VCaP (cell line): ENCODE measurements around the gene LHX3.

Experiments
- H3K27ac ChIP-seq: fragments of 450-650 bp; 2 replicates; pipeline ENCODE4 v1.5.1; 2017
- TF ChIP-seq, protein P1 (sequence below): fragments of 450-650 bp; conservative IDR thresholded peaks from 2 replicates; pipeline ENCODE4 v1.5.1; 2017; ENCODE audit warnings: mild to moderate bottlenecking, moderate library complexity

Gene LHX3

DNA sequence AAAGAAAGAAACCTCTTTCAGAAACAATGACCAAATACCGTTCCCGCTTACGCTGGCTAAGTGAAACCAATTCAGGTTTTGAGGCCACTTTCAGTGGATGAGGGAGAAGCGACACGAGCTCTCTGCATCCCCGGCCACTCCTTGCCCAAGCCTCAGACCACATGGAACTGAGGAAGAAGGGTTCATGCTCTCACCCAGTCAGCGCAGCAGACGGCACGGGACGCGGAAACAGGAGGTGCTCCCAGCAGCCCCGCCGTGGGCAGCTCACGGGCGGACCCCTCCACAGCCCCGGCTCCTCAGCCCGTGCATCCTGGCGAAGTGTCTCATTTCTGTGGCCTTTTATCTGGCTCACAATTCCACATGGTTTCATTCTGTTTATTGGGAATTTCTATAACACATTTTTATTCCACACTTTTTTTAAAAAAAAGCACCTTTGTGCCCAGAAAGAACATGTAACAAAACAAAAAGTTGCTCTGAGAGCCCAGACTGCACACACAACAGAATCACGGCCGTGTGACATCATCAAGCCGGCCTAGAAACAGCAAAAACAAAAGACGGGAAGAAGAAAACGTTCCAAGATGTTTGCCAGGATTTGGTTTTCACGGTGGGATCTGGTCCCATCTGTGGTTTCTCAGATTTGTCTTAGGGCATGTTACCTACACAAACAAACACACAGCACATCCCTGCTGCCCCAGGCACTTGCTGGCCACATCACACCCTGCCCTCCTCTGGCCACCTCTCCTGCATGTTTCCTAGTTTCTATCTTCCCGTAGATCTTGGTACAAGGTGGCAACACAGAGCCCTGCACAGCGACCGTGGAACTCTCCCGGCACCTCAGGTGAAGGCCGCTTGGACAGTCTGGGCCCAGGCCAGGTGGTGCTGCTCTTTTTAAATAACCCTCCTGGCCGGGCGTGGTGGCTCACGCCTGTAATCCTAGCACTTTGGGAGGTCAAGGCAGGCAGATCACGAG, 24.5 kb upstream of the LHX3 start:
- TF ChIP-seq, protein P1, sequence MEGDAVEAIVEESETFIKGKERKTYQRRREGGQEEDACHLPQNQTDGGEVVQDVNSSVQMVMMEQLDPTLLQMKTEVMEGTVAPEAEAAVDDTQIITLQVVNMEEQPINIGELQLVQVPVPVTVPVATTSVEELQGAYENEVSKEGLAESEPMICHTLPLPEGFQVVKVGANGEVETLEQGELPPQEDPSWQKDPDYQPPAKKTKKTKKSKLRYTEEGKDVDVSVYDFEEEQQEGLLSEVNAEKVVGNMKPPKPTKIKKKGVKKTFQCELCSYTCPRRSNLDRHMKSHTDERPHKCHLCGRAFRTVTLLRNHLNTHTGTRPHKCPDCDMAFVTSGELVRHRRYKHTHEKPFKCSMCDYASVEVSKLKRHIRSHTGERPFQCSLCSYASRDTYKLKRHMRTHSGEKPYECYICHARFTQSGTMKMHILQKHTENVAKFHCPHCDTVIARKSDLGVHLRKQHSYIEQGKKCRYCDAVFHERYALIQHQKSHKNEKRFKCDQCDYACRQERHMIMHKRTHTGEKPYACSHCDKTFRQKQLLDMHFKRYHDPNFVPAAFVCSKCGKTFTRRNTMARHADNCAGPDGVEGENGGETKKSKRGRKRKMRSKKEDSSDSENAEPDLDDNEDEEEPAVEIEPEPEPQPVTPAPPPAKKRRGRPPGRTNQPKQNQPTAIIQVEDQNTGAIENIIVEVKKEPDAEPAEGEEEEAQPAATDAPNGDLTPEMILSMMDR = peak; percentile 17; the same call in 1 of the 2 replicates
- H3K27ac ChIP-seq = peak overlapping the region; percentile 77

DNA sequence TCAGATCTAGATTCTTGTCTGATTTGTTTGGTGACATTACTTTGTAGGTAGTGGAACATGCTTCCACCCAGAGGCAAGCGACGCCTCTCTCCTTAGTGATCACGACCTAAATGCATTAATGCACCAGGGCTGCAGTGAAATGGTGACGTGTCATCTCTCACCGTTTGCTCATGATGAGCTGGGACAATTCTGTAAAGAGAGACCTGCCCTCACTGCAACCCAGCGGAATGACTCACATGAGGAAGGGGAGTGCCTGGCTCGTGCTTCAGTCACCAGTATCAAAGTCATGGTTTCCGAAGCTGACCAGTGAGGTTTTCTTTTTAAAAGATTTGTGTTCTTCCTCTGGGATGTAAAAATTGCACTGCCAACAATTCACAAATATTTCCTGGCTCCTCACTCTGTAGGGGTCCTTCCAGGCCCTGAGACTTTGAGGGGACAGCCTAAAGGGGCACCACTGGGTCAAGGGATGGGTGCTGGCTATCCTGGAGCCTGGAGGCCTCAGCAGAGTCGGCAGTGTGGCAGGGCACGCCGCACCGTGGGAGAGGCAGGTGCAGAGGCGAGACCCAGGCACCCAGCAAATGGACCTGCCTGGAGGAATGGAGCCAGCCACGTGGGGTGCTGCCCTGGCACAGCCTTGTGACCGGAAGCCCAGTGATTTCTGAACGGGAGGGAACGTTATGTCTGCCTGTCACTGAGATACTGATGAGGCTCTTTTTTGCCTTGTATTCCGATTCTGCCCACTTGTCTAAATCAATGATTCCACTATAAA, 23.4 kb upstream of the LHX3 start:
- H3K27ac ChIP-seq = peak overlapping the region; percentile 77
- TF ChIP-seq, protein P1 = no peak

DNA sequence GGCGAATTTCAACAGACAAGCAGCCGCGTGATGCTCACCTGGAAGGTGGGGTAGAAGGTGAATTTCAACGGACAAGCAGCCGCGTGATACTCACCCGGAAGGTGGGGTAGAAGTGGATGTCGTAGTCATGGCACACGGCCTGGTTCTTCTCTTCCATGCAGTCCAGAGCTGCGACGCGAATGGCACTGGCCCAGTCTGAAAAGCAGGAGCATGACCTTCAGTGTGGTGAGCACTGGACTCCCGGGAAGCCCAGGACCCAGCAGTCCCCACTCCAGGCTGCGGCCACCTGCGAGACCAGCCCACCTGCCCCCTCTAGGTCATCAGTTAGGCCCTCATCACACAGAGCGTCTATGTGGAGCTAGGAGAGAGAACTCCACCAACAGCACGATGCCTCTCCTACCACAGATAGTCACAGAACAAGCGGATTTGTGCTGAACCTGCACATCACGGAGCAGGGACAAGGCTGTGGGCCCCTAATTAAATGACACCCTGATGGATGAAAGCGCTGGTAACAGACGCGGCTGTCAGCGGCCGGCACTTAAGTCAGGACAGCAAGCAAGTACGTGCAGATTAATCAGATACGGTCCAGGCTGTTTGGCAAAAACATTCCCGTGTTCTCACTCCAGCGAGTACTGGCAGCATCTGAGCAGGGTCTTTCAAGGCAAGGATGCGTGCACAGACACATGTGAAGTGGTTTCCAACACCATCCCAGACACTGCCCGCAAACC, 21.9 kb upstream of the LHX3 start:
- peak overlapping the region; percentile 77; the same call in 1 of the 2 replicates for H3K27ac ChIP-seq
- TF ChIP-seq, protein P1 = no peak

DNA sequence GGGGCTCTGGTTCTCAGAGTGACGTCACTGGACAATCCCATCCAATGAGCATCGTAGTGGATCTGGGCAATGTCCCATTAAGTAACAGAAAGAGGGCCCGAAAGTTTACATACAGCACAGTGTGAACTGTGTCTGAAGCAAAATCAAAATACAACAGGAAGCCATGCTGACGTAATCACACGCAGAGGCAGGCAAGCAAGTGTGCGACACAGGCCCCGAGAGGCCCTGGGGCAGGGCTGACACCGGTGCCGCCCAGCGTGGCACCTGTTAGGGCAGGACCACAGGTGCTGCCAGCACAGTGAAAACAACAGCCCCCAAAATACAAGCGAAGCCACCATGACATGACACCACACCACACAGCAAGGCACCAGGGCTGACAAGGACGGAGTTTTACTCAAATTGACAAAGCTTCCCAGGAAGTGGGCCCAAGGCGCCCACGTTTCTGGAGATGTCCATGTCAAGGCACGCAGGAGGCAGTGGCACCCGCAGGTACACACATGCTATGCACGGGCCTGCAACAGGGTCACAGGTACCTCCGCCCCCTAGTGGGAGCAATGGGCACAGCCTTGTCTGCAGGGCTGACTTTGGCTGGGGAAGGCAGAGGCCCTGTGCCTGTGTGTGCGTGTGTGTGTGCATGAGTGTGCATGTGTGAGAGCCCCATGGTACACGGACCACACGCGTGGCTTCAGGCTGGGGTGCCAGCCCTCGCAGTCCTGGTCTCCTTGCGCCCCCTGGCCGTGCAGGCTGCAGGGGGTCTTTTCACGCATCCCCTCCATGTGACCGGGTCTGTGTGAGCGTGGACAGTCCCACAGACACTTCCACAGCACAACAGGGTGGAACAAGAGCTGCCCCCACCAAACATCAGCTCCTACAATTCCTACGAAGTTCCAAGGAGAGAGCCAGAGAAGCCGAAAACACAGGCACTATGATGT, 21.1 kb upstream of the LHX3 start:
- TF ChIP-seq, protein P1 = peak; percentile 96
- peak overlapping the region; percentile 77 for H3K27ac ChIP-seq

DNA sequence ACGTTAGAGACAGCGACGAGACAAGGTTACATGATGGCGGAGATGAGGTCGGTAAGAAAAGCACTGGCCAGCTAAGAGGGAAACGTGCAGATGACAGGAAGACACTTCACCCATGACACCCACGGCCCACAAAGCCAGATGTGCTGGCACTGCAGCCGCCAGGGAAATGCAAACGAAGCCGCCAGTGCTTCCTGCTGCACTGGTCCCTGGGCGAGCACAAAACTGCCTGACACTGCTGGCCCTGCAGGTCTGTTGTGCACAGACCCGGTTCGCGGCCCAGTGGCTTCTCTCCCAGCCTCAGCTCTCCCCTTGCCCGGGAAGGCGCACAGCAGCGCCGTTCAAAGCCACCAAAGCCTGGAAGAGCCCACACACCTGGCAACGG, 20.4 kb upstream of the LHX3 start:
- TF ChIP-seq, protein P1 = no peak
- peak overlapping the region; percentile 77 for H3K27ac ChIP-seq

DNA sequence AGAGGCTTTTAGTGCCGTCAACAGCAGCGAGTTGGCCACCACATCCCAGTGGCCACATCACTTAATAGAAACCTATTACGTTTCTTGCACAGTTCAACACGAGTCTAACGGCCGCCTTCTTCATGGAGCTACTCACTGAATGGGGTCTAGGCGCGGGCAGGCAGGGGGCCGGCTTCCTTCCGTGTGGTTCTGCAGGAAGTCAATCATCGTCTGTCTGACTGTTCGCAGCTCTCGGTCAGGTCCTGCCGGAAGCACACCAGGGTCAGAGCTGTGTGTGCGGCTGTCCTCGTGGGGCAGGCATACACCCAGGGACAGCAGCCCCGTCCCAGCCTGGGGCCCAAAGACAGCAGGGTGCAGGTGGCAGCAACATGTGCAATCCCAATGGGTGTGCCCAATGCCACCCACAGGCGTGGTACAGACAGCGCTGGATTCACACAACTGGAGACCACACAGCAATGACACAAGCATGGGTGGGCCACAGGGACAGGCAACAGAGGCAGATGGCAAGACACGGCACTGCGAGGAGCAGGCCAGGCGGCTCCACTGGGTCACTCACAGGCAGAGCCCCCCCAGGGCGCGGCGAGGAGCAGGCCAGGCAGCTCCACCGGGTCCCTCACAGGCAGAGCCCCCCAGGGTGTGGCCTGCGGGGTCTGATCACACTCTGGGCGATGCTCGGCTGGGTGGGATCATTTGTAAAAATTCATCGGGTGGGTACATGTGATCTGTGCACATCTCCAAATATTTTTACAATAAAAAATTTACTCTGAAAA, 19.1 kb upstream of the LHX3 start:
- TF ChIP-seq, protein P1 = no peak
- peak overlapping the region; percentile 77 for H3K27ac ChIP-seq
